Activated T-helper 1 cell treated with Interleukin-2 at 50 U/mL for 16 hours (primary cell): ENCODE data around the gene GHITM.

Source experiments
- DNase-seq: peaks from one replicate; pipeline ENCODE4 v3.0.0-alpha.2; 2020; ENCODE audit warnings: low read depth

GHITM gene

GRCh38 chr10:84201244-84201606, 61.9 kb downstream of the GHITM start:
- no peak for DNase-seq

GRCh38 chr10:84201682-84202081, 62.4 kb downstream of the GHITM start:
- no peak for DNase-seq

GRCh38 chr10:84202349-84202748, 63.0 kb downstream of the GHITM start:
- DNase-seq, result no peak
